ENCODE measurements around the gene FCN1.

DNA sequence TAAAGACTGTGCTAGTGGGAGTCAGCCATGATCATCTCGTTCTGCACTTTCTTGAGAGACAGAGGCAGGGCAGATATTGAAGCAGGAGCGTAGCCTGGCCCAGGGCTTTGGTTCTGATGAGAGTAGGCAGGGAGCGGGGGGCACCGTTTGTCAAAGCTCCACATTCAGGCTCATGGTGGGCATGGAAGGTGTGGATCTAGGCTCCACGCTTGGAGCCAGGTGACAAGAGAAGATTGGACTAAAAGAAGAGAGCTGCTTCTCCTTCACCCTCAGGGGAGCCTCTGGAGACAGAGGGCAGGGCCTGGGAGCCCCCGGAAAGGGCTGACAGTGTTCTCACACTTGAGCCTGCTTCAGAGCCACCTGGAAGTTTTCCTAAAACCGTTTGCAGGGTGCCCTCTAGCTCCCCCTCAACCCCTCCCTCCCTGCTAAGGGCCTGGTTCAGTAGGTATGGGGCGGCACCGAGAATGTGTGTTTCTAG, 61.8 kb downstream of the FCN1 start:
- TF ChIP-seq EZH2 (IDR thresholded peaks at IDR 0.05) = no peak
- TF ChIP-seq POLR2AphosphoS5 (IDR thresholded peaks at IDR 0.05; ENCODE audit: borderline replicate concordance, low read depth, low read length) = no peak
- no peak for TF ChIP-seq FOXP2 (optimal IDR thresholded peaks at IDR 0.05; ENCODE audit: control extremely low read depth, extremely low read length, insufficient read depth)

All from SK-N-MC (cell line).